ENCODE data around the gene KCNB1.

KCNB1 gene

DNA sequence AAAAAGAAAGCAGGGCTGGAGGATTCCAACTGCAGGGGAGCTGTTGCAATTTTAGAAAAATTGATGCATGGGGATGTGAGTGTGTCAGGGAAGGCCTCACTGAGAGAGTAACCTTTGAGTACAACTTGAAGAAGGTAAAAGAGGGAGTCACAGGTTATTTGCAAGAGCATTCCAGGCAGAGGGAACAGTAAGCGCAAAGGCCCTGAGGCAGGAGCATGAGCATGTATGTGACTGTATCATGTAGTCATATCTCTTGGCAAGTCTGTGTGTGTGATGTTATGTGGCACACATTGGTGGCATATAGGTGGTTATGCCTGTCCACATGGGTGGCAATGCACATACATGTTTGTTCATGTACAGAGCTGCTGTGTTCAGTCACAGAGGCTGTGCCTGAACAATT lies 133.4 kb downstream of the KCNB1 start:
- peak overlapping the region; percentile 24 for H3K18ac ChIP-seq (ENCODE audit: low read length)
- H3K23ac ChIP-seq (ENCODE audit: low read depth, low read length, poor library complexity): no peak overlapping the region
- no peak overlapping the region for H2AFZ ChIP-seq (ENCODE audit: low read length)
- no peak overlapping the region for H2BK5ac ChIP-seq (ENCODE audit: low read length)
- no peak overlapping the region for H3K4me2 ChIP-seq (ENCODE audit: insufficient read depth, low read length, poor library complexity, severe bottlenecking)
- no peak overlapping the region for H2BK15ac ChIP-seq (ENCODE audit: low read length)
- H2AK5ac ChIP-seq (ENCODE audit: low read depth, low read length): no peak overlapping the region
- no peak overlapping the region for H3K4ac ChIP-seq (ENCODE audit: low read length)
- H3K27me3 ChIP-seq (ENCODE audit: control insufficient read depth in 3 of 3, insufficient read depth in 3 of 3, low read depth in 1 of 3, low read length in 3 of 3): peaks cover 0 to 35% (median 0%) of the 10 kb centered on the region in 3 experiments
- no peak overlapping the region for H2BK120ac ChIP-seq (ENCODE audit: low read depth, low read length)
- DNase-seq (ENCODE audit: low spot score): no peak
- H3K27ac ChIP-seq (replicated peaks; ENCODE audit: low read length): no peak overlapping the region
- H3K79me1 ChIP-seq (ENCODE audit: low read depth, low read length): no peaks in the 10 kb centered on the region
- H3K14ac ChIP-seq (ENCODE audit: low read length): no peak overlapping the region
- peak overlapping the region in 1 of 2 donors; percentile 30 for H3K4me3 ChIP-seq (ENCODE audit: low read length in 2 of 2)
- no peaks in the 10 kb centered on the region for H3K36me3 ChIP-seq (replicated peaks in 1 of 2; ENCODE audit: control insufficient read depth in 2 of 2, insufficient read depth in 2 of 2, low read length in 2 of 2)
- no CpG with 5 or more reads among the region's 1 CpG for WGBS, 2 donors (ENCODE audit: extremely low coverage in 2 of 2, insufficient read length in 2 of 2, insufficient replicate concordance in 1 of 2)
- H2BK12ac ChIP-seq (ENCODE audit: low read length): no peak overlapping the region
- no peak overlapping the region for H3K9ac ChIP-seq (ENCODE audit: low read depth, low read length, poor library complexity)
- peak overlapping the region; percentile 0 for H4K91ac ChIP-seq (ENCODE audit: low read depth, low read length, poor library complexity)
- no peaks in the 10 kb centered on the region for H3K9me3 ChIP-seq (replicated peaks in 1 of 2; ENCODE audit: control insufficient read depth in 2 of 2, insufficient read depth in 1 of 2, low read depth in 1 of 2, low read length in 2 of 2)
- peaks cover 2 to 6% of the 10 kb centered on the region in 2 donors for H3K4me1 ChIP-seq (ENCODE audit: control insufficient read depth in 2 of 2, insufficient read depth in 1 of 2, low read depth in 1 of 2, low read length in 2 of 2)
- H4K8ac ChIP-seq (ENCODE audit: low read depth, low read length): no peak overlapping the region

DNA sequence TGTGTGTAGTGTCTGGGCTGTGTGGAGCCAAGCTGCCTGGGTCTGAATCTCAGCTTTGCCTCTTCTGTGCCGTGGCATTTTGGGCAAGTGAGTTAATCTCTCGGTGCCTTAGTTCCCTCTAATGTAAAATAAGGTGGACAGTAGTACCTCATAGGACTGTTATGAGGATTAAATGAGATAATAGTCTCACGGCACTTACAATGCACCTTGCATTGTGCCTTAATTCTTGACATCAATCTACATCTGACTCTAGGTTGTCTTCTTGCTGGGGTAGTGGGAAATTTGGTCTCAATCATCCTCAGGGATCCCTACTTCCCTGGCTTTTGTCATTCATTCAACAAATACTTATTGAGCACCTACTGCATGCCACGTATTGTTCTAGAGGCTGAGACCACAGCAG lies 133.9 kb downstream of the KCNB1 start:
- Histone ChIP-seq H3K4me3 (ENCODE audit: low read length in 2 of 2) (no peak overlapping the region), H3K4ac (ENCODE audit: low read length) (no peak overlapping the region), H3K23ac (ENCODE audit: low read depth, low read length, poor library complexity) (no peak overlapping the region), H2BK5ac (ENCODE audit: low read length) (no peak overlapping the region), H3K18ac (ENCODE audit: low read length) (no peak overlapping the region), H4K91ac (ENCODE audit: low read depth, low read length, poor library complexity) (no peak overlapping the region), H3K9ac (ENCODE audit: low read depth, low read length, poor library complexity) (no peak overlapping the region), H3K27me3 (ENCODE audit: control insufficient read depth in 3 of 3, insufficient read depth in 3 of 3, low read depth in 1 of 3, low read length in 3 of 3) (peaks cover 0 to 40% (median 0%) of the 10 kb centered on the region in 3 experiments), H3K27ac (replicated peaks; ENCODE audit: low read length) (no peak overlapping the region), H3K36me3 (replicated peaks in 1 of 2; ENCODE audit: control insufficient read depth in 2 of 2, insufficient read depth in 2 of 2, low read length in 2 of 2) (no peaks in the 10 kb centered on the region), H3K79me1 (ENCODE audit: low read depth, low read length) (no peaks in the 10 kb centered on the region), H4K8ac (ENCODE audit: low read depth, low read length) (no peak overlapping the region), H2AK5ac (ENCODE audit: low read depth, low read length) (no peak overlapping the region), H3K4me2 (ENCODE audit: insufficient read depth, low read length, poor library complexity, severe bottlenecking) (no peak overlapping the region), H3K14ac (ENCODE audit: low read length) (no peak overlapping the region), H2BK12ac (ENCODE audit: low read length) (no peak overlapping the region), H3K4me1 (ENCODE audit: control insufficient read depth in 2 of 2, insufficient read depth in 1 of 2, low read depth in 1 of 2, low read length in 2 of 2) (peaks cover 2 to 6% of the 10 kb centered on the region in 2 donors), H2BK15ac (ENCODE audit: low read length) (no peak overlapping the region), H2BK120ac (ENCODE audit: low read depth, low read length) (no peak overlapping the region), H2AFZ (ENCODE audit: low read length) (no peak overlapping the region), H3K9me3 (replicated peaks in 1 of 2; ENCODE audit: control insufficient read depth in 2 of 2, insufficient read depth in 1 of 2, low read depth in 1 of 2, low read length in 2 of 2) (no peaks in the 10 kb centered on the region)
- DNase-seq (ENCODE audit: low spot score): no peak
- WGBS, 2 donors (ENCODE audit: extremely low coverage in 2 of 2, insufficient read length in 2 of 2, insufficient replicate concordance in 1 of 2): no CpG with 5 or more reads among the region's 4 CpGs

DNA sequence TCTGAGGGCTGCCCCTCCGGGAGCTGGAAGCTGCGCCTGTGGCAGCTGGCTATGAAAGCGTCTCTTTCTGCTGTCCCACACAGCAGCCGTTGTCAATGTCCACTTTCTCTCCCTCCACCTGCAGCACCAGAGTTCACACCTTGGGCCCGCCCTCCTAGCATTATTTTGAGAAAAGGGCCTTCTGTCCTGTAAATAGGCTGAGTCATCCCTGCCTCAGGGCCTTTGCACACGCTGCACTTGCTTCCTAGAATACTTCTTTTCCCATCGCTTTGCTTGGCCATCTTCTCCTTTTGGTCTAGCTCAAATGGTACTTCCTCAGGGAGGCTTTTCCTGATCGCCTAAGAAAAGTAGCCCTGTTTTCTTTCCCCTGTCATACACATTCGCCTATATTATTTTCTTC lies 135.3 kb downstream of the KCNB1 start:
- H3K4ac ChIP-seq (ENCODE audit: low read length): no peak overlapping the region
- no peak overlapping the region for H3K14ac ChIP-seq (ENCODE audit: low read length)
- H3K4me1 ChIP-seq (ENCODE audit: control insufficient read depth in 2 of 2, insufficient read depth in 1 of 2, low read depth in 1 of 2, low read length in 2 of 2): peaks cover 4 to 6% of the 10 kb centered on the region in 2 donors
- no peak overlapping the region for H2BK15ac ChIP-seq (ENCODE audit: low read length)
- H3K27me3 ChIP-seq (ENCODE audit: control insufficient read depth in 3 of 3, insufficient read depth in 3 of 3, low read depth in 1 of 3, low read length in 3 of 3): peaks cover 0 to 33% (median 0%) of the 10 kb centered on the region in 3 experiments
- no peaks in the 10 kb centered on the region for H3K36me3 ChIP-seq (replicated peaks in 1 of 2; ENCODE audit: control insufficient read depth in 2 of 2, insufficient read depth in 2 of 2, low read length in 2 of 2)
- no peak overlapping the region for H3K18ac ChIP-seq (ENCODE audit: low read length)
- H2AFZ ChIP-seq (ENCODE audit: low read length): no peak overlapping the region
- H3K23ac ChIP-seq (ENCODE audit: low read depth, low read length, poor library complexity): no peak overlapping the region
- H3K79me1 ChIP-seq (ENCODE audit: low read depth, low read length): no peaks in the 10 kb centered on the region
- H3K4me2 ChIP-seq (ENCODE audit: insufficient read depth, low read length, poor library complexity, severe bottlenecking): no peak overlapping the region
- H3K9ac ChIP-seq (ENCODE audit: low read depth, low read length, poor library complexity): no peak overlapping the region
- no peaks in the 10 kb centered on the region for H3K9me3 ChIP-seq (replicated peaks in 1 of 2; ENCODE audit: control insufficient read depth in 2 of 2, insufficient read depth in 1 of 2, low read depth in 1 of 2, low read length in 2 of 2)
- H4K8ac ChIP-seq (ENCODE audit: low read depth, low read length): no peak overlapping the region
- H2BK12ac ChIP-seq (ENCODE audit: low read length): no peak overlapping the region
- WGBS, 2 donors (ENCODE audit: extremely low coverage in 2 of 2, insufficient read length in 2 of 2, insufficient replicate concordance in 1 of 2): no CpG with 5 or more reads among the region's 9 CpGs
- no peak overlapping the region for H2AK5ac ChIP-seq (ENCODE audit: low read depth, low read length)
- H4K91ac ChIP-seq (ENCODE audit: low read depth, low read length, poor library complexity): no peak overlapping the region
- no peak for DNase-seq (ENCODE audit: low spot score)
- H2BK5ac ChIP-seq (ENCODE audit: low read length): no peak overlapping the region
- no peak overlapping the region for H2BK120ac ChIP-seq (ENCODE audit: low read depth, low read length)
- no peak overlapping the region for H3K27ac ChIP-seq (replicated peaks; ENCODE audit: low read length)
- no peak overlapping the region for H3K4me3 ChIP-seq (ENCODE audit: low read length in 2 of 2)

DNA sequence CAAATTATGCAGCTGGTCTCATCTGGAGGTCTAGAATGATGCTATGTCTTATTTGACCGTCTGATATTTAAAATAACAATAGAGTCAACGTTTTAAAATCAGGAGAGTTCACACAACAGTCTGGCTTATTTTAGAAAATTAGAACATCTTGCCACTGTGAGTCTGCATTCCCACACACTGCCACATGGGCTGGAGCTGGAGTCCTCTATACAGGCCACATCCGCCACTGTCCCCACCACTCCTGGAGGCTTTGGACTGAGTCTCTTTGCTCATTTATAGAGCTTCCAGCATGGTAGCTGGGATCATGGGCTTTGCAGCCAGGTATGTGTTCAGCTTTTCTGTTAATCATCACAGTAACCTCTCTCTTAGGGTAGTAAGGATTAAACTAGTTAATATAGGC lies 135.8 kb downstream of the KCNB1 start:
- Histone ChIP-seq H3K9me3 (replicated peaks in 1 of 2; ENCODE audit: control insufficient read depth in 2 of 2, insufficient read depth in 1 of 2, low read depth in 1 of 2, low read length in 2 of 2) (no peaks in the 10 kb centered on the region), H3K4me3 (ENCODE audit: low read length in 2 of 2) (no peak overlapping the region), H2AK5ac (ENCODE audit: low read depth, low read length) (no peak overlapping the region), H2BK15ac (ENCODE audit: low read length) (no peak overlapping the region), H4K8ac (ENCODE audit: low read depth, low read length) (no peak overlapping the region), H3K79me1 (ENCODE audit: low read depth, low read length) (no peaks in the 10 kb centered on the region), H2BK120ac (ENCODE audit: low read depth, low read length) (no peak overlapping the region), H3K9ac (ENCODE audit: low read depth, low read length, poor library complexity) (no peak overlapping the region), H3K27me3 (ENCODE audit: control insufficient read depth in 3 of 3, insufficient read depth in 3 of 3, low read depth in 1 of 3, low read length in 3 of 3) (peaks cover 0 to 28% (median 0%) of the 10 kb centered on the region in 3 experiments), H3K4me1 (ENCODE audit: control insufficient read depth in 2 of 2, insufficient read depth in 1 of 2, low read depth in 1 of 2, low read length in 2 of 2) (peaks cover 4 to 6% of the 10 kb centered on the region in 2 donors), H3K23ac (ENCODE audit: low read depth, low read length, poor library complexity) (no peak overlapping the region), H3K14ac (ENCODE audit: low read length) (no peak overlapping the region), H2AFZ (ENCODE audit: low read length) (no peak overlapping the region), H3K36me3 (replicated peaks in 1 of 2; ENCODE audit: control insufficient read depth in 2 of 2, insufficient read depth in 2 of 2, low read length in 2 of 2) (no peaks in the 10 kb centered on the region), H2BK12ac (ENCODE audit: low read length) (no peak overlapping the region), H3K27ac (replicated peaks; ENCODE audit: low read length) (no peak overlapping the region), H3K4me2 (ENCODE audit: insufficient read depth, low read length, poor library complexity, severe bottlenecking) (no peak overlapping the region), H3K18ac (ENCODE audit: low read length) (no peak overlapping the region), H4K91ac (ENCODE audit: low read depth, low read length, poor library complexity) (no peak overlapping the region), H3K4ac (ENCODE audit: low read length) (no peak overlapping the region), H2BK5ac (ENCODE audit: low read length) (no peak overlapping the region)
- no peak for DNase-seq (ENCODE audit: low spot score)
- no CpG with 5 or more reads among the region's 3 CpGs for WGBS, 2 donors (ENCODE audit: extremely low coverage in 2 of 2, insufficient read length in 2 of 2, insufficient replicate concordance in 1 of 2)
